ENCODE data around the gene TFIP11.

Gene TFIP11

DNA sequence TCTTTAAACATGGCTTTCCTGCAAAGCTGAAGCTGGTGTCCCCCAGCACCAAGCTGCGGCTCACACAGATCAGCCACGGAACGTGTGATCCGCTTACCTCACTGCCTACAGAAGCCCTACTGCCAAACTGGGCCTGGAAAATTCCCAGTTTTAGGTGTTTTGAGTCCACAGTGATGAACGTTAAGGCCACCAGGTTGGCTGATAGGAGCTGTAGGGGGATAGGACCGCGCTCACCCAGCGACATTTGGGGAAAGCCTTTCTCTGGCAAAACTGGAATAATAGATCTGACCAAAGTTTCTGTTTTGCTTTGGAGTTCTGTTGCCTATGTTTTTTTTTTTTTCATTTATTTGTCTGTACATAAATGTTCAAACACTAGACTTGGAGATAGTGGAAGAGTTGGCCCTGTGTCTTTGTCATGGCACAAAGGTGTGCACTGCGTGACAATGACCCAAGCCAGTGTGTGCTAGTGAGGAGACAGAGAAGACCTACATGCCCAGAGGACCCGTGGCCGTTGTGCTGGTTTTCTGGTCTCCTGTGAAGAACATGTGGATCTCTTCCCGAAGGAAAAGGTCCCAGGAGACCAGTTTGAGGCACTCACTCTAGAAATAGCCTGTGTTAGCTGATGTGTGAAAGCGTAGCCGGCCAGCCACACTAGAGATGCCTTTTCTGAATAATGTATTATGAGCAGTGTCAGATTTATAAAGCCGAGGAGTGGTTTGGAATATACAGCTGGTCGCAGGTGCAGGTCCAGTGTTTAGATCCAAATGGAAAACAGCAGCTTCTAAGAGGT, 68.2 kb downstream of the TFIP11 start:
- H3K4me1 ChIP-seq (ENCODE audit: control insufficient read depth, insufficient read depth, low read length, poor library complexity, severe bottlenecking): no peaks in the 10 kb centered on the region
- no peak overlapping the region for H3K4me3 ChIP-seq (ENCODE audit: insufficient read depth, low read depth, low read length, poor library complexity, severe bottlenecking)
- H3K27ac ChIP-seq (ENCODE audit: insufficient read depth, low read length, poor library complexity, severe bottlenecking): no peak overlapping the region
- H3K9me3 ChIP-seq (ENCODE audit: control insufficient read depth, low read length): no peaks in the 10 kb centered on the region
- no peaks in the 10 kb centered on the region for H3K36me3 ChIP-seq (ENCODE audit: control insufficient read depth, insufficient read depth, low read length)
- no peak for DNase-seq
- H3K27me3 ChIP-seq (replicated peaks; ENCODE audit: control insufficient read depth, insufficient read depth, low read length, poor library complexity, severe bottlenecking): no peaks in the 10 kb centered on the region

- Histone ChIP-seq H3K27me3 (replicated peaks; ENCODE audit: control insufficient read depth, insufficient read depth, low read length, poor library complexity, severe bottlenecking) (no peaks in the 10 kb centered on the region), H3K27ac (ENCODE audit: insufficient read depth, low read length, poor library complexity, severe bottlenecking) (no peak overlapping the region), H3K4me3 (ENCODE audit: insufficient read depth, low read depth, low read length, poor library complexity, severe bottlenecking) (no peak overlapping the region), H3K9me3 (ENCODE audit: control insufficient read depth, low read length) (no peaks in the 10 kb centered on the region), H3K4me1 (ENCODE audit: control insufficient read depth, insufficient read depth, low read length, poor library complexity, severe bottlenecking) (no peaks in the 10 kb centered on the region), H3K36me3 (ENCODE audit: control insufficient read depth, insufficient read depth, low read length) (no peaks in the 10 kb centered on the region)
- DNase-seq: no peak
Observed at GRCh38 chr22:26442086-26442756, 70.1 kb downstream of the TFIP11 start.
